K562 (cell line): Measurements from ENCODE around the gene TTLL10. TPM values are rescaled to one million over a fixed set of nuclear protein-coding genes. Genes with fewer than 3 reads are reported as not detected.

Source experiments
- HDAC1 ChIP-seq, 2 experiments: fragments of 450-650 bp; IDR thresholded peaks; 2 replicates each; pipeline ENCODE4 v1.6.1; 2016 to 2017; ENCODE audit warnings: inconsistent platforms in 1 of 2, mild to moderate bottlenecking in 1 of 2, moderate library complexity in 1 of 2
- HEY1 ChIP-seq: fragments of 250-450 bp; sonication (Bioruptor Pico); IDR thresholded peaks from 2 replicates; pipeline ENCODE4 v1.5.0; 2020; ENCODE audit warnings: mild to moderate bottlenecking, moderate library complexity, borderline replicate concordance
- polyA plus RNA-seq, 8 experiments: library from polyadenylated mRNA; depleted of rRNA in 4 of 8; stranded (reverse) in 5 of 8; unstranded in 3 of 8; fragments of >200 nt; fragmentation: Nextera tagmentation in 2 of 8; fragmentation: Illumina TruSeq in 1 of 8; extraction: Ambion mirVana in 2 of 8; extraction: Trizol in 1 of 8; gene quantifications; 2 replicates each; pipeline versions ENCODE4 v1.2.1 to v1.2.3, GENCODE V29; 2011 to 2014; ENCODE audit warnings: inconsistent platforms in 1 of 8, missing spikeins in 1 of 8
- total RNA-seq, 7 experiments: library from RNA; depleted of rRNA in 6 of 7; stranded (reverse); fragments of >200 nt in 6 of 7; fragmentation: Illumina TruSeq in 2 of 7; extraction: Trizol in 2 of 7; gene quantifications; 2 replicates each; pipeline versions ENCODE4 v1.2.1 to v1.2.3, GENCODE V29; 2011 to 2021; ENCODE audit warnings: low replicate concordance in 1 of 7
- TF ChIP-seq, protein P1 (sequence below): fragments of 200-800 bp; sonication (Bioruptor generic); IDR thresholded peaks from 2 replicates; pipeline ENCODE4 v1.6.1; 2017; ENCODE audit warnings: missing genetic modification characterization, missing compliant biosample characterization
- TF ChIP-seq, protein P2 (sequence below): IDR thresholded peaks from 2 replicates; pipeline ENCODE4 v1.6.1; 2016; ENCODE audit warnings: missing genetic modification characterization, missing compliant biosample characterization

Gene TTLL10
- total and polyA plus RNA-seq, 9 of the 15 experiments (the other 6 are each of a cell fraction or from before 2014, with no cell fraction given): not detected

- TF ChIP-seq, protein P1, sequence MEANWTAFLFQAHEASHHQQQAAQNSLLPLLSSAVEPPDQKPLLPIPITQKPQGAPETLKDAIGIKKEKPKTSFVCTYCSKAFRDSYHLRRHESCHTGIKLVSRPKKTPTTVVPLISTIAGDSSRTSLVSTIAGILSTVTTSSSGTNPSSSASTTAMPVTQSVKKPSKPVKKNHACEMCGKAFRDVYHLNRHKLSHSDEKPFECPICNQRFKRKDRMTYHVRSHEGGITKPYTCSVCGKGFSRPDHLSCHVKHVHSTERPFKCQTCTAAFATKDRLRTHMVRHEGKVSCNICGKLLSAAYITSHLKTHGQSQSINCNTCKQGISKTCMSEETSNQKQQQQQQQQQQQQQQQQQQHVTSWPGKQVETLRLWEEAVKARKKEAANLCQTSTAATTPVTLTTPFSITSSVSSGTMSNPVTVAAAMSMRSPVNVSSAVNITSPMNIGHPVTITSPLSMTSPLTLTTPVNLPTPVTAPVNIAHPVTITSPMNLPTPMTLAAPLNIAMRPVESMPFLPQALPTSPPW (CRISPR knock-in tag): peak; percentile 86
- TF ChIP-seq, protein P2, sequence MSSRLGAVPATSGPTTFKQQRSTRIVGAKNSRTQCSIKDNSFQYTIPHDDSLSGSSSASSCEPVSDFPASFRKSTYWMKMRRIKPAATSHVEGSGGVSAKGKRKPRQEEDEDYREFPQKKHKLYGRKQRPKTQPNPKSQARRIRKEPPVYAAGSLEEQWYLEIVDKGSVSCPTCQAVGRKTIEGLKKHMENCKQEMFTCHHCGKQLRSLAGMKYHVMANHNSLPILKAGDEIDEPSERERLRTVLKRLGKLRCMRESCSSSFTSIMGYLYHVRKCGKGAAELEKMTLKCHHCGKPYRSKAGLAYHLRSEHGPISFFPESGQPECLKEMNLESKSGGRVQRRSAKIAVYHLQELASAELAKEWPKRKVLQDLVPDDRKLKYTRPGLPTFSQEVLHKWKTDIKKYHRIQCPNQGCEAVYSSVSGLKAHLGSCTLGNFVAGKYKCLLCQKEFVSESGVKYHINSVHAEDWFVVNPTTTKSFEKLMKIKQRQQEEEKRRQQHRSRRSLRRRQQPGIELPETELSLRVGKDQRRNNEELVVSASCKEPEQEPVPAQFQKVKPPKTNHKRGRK (tag): no peak
- peak in 1 of 2 experiments; percentile 51; a peak in 1 of 4 replicates for TF ChIP-seq HDAC1 (IDR thresholded peaks at IDR 0.05)
- TF ChIP-seq HEY1: no peak
Observed at GRCh38 chr1:1208713-1209433, 35.2 kb downstream of the TTLL10 start (continued).
